ENCODE data around the gene SMNDC1.

SMNDC1 gene

DNA sequence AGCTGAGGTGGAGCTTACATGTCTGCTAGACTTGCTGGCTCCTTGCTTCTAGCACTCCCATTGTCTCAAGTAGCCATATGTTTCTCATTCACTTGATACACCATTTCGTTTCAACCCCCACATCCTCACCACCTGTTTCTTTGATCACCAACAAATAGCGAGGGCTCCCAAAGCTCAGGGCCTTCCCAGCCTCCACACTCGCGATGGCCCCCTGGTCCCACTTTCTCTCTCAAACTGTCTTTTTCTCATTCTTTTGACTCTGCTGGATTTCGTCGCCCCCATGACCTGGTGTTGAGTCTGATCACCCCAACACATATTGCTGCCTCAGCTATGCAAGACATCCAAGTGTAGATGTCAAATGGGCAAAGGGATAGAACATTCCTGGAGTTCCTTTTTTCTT lies 26.0 kb upstream of the SMNDC1 start:
- Histone ChIP-seq H3K4me2 (ENCODE audit: low read length) (no peak overlapping the region), H3F3A (ENCODE audit: control insufficient read depth, insufficient read depth) (no peaks in the 10 kb centered on the region), H4K20me1 (ENCODE audit: control insufficient read depth, insufficient read depth, low read depth, low read length) (no peaks in the 10 kb centered on the region), H3K27me3 (ENCODE audit: control insufficient read depth, low read length) (peaks cover 14% of the 10 kb centered on the region; the same call in 1 of the 2 replicates), H3K79me2 (ENCODE audit: control insufficient read depth, low read length) (no peaks in the 10 kb centered on the region), H3K4me1 (ENCODE audit: control insufficient read depth, low read length) (no peaks in the 10 kb centered on the region), H3K27ac (ENCODE audit: low read depth, low read length) (no peak overlapping the region), H3K4me3 (ENCODE audit: low read length) (no peak overlapping the region), H3K36me3 (ENCODE audit: control insufficient read depth, low read length) (no peaks in the 10 kb centered on the region), H3K9me2 (replicated peaks; ENCODE audit: control insufficient read depth, low read length) (no peaks in the 10 kb centered on the region), H3K9me3 (ENCODE audit: control insufficient read depth, insufficient read depth, low read length) (peaks cover 13% of the 10 kb centered on the region)
- TF ChIP-seq, protein P1, sequence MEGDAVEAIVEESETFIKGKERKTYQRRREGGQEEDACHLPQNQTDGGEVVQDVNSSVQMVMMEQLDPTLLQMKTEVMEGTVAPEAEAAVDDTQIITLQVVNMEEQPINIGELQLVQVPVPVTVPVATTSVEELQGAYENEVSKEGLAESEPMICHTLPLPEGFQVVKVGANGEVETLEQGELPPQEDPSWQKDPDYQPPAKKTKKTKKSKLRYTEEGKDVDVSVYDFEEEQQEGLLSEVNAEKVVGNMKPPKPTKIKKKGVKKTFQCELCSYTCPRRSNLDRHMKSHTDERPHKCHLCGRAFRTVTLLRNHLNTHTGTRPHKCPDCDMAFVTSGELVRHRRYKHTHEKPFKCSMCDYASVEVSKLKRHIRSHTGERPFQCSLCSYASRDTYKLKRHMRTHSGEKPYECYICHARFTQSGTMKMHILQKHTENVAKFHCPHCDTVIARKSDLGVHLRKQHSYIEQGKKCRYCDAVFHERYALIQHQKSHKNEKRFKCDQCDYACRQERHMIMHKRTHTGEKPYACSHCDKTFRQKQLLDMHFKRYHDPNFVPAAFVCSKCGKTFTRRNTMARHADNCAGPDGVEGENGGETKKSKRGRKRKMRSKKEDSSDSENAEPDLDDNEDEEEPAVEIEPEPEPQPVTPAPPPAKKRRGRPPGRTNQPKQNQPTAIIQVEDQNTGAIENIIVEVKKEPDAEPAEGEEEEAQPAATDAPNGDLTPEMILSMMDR (IDR thresholded peaks at IDR 0.05; ENCODE audit: low read depth, low read length, poor library complexity, severe bottlenecking) = no peak
- no peak for TF ChIP-seq EZH2phosphoT487 (IDR thresholded peaks at IDR 0.05; ENCODE audit: borderline replicate concordance, low read length)

DNA sequence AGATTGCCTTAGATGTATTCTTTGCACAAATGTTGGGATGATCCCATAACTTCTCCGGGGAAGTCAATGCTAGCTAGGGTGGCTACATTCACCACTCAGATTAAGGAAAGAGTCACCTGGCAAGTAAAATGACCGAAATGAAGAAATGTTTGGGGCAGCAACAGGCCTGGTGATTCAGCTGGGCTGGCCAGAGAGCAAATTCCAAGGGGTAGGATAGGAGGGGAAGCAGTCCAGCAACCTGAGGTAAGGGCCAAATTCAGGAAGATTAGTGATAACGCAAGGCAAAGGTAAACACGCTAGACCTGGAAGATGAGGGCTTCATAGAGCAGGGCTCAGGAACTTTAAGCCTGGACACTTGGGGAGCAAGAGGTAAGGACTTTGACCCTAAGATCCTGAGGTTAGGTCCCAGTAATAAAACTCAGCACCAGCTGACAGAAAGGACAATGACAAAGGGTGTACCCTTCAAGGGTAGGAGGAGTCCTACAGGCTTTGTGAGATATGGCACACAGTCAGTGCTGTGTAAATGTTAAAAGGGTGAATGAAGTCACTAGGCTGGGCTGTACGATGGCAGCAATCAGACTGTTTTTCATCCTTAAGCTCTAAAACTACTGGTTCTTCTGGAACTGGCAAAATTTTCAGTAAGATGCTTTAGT lies 22.7 kb upstream of the SMNDC1 start:
- Histone ChIP-seq H3K4me1 (ENCODE audit: control insufficient read depth, low read length) (no peaks in the 10 kb centered on the region), H3F3A (ENCODE audit: control insufficient read depth, insufficient read depth) (no peaks in the 10 kb centered on the region), H3K4me3 (ENCODE audit: low read length) (no peak overlapping the region), H3K27me3 (ENCODE audit: control insufficient read depth, low read length) (peaks cover 39% of the 10 kb centered on the region), H3K36me3 (ENCODE audit: control insufficient read depth, low read length) (no peaks in the 10 kb centered on the region), H3K9me2 (replicated peaks; ENCODE audit: control insufficient read depth, low read length) (no peaks in the 10 kb centered on the region), H3K9me3 (ENCODE audit: control insufficient read depth, insufficient read depth, low read length) (peaks cover 13% of the 10 kb centered on the region), H3K79me2 (ENCODE audit: control insufficient read depth, low read length) (no peaks in the 10 kb centered on the region), H3K4me2 (ENCODE audit: low read length) (no peak overlapping the region), H4K20me1 (ENCODE audit: control insufficient read depth, insufficient read depth, low read depth, low read length) (no peaks in the 10 kb centered on the region), H3K27ac (ENCODE audit: low read depth, low read length) (no peak overlapping the region)
- TF ChIP-seq EZH2phosphoT487 (IDR thresholded peaks at IDR 0.05; ENCODE audit: borderline replicate concordance, low read length) = no peak
- TF ChIP-seq, protein P1 (IDR thresholded peaks at IDR 0.05; ENCODE audit: low read depth, low read length, poor library complexity, severe bottlenecking) = no peak

DNA sequence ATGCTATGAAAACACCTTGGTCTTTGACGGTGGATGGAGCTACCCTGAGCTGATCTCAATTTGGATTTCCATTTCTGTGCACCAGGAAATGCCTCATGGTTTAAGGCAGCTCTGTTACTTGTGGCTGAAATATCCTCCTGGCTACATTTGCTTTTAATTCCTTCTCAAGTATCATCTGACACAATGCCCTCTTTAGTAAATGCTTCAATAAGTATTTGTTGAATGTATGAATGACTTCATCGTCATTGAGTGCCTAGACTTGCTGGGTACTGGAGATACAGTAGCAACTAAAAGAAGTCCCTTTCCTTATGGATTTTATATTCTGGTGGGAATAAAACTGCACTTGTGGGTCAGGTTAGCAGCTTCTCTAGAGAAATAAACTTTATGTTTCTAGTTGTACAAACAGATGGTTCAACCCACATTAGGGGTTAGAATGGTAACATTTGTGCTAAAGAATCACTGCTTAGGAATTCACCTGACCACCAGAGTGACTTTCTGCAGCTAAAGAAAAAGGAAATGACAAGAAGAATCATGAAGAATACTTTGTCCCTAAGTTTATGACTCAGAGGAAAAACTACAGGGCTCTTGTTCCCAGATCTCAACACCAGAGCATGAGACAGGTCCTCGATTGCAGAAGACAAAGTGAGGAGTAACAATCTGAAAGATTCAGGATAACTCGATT lies 21.8 kb upstream of the SMNDC1 start:
- Histone ChIP-seq H3K27ac (ENCODE audit: low read depth, low read length) (no peak overlapping the region), H3K27me3 (ENCODE audit: control insufficient read depth, low read length) (peaks cover 43% of the 10 kb centered on the region), H3K36me3 (ENCODE audit: control insufficient read depth, low read length) (no peaks in the 10 kb centered on the region), H4K20me1 (ENCODE audit: control insufficient read depth, insufficient read depth, low read depth, low read length) (no peaks in the 10 kb centered on the region), H3K4me2 (ENCODE audit: low read length) (no peak overlapping the region), H3K4me1 (ENCODE audit: control insufficient read depth, low read length) (no peaks in the 10 kb centered on the region), H3F3A (ENCODE audit: control insufficient read depth, insufficient read depth) (no peaks in the 10 kb centered on the region), H3K4me3 (ENCODE audit: low read length) (no peak overlapping the region), H3K79me2 (ENCODE audit: control insufficient read depth, low read length) (no peaks in the 10 kb centered on the region), H3K9me2 (replicated peaks; ENCODE audit: control insufficient read depth, low read length) (no peaks in the 10 kb centered on the region), H3K9me3 (ENCODE audit: control insufficient read depth, insufficient read depth, low read length) (peaks cover 11% of the 10 kb centered on the region)
- TF ChIP-seq EZH2phosphoT487 (IDR thresholded peaks at IDR 0.05; ENCODE audit: borderline replicate concordance, low read length) = no peak
- TF ChIP-seq, protein P1 (IDR thresholded peaks at IDR 0.05; ENCODE audit: low read depth, low read length, poor library complexity, severe bottlenecking) = no peak
